Colonic mucosa (tissue), 4 donors: ENCODE measurements around the gene AMPD1. TPM values are rescaled to one million over a fixed set of nuclear protein-coding genes. Genes with fewer than 3 reads are reported as not detected.

Experiments
- DNase-seq: peaks from one replicate; pipeline ENCODE4 v3.0.0-alpha.2; 2020
- H3K27ac ChIP-seq: fragments of 200-600 bp; one replicate; pipeline ENCODE4 v1.8.0; 2021
- H3K27me3 ChIP-seq: fragments of 200-600 bp; one replicate; pipeline ENCODE4 v1.8.0; 2021
- H3K36me3 ChIP-seq: fragments of 200-600 bp; one replicate; pipeline ENCODE4 v1.8.0; 2021
- H3K4me1 ChIP-seq: fragments of 200-600 bp; one replicate; pipeline ENCODE4 v1.8.0; 2021; ENCODE audit warnings: mild to moderate bottlenecking
- H3K4me3 ChIP-seq: fragments of 200-600 bp; one replicate; pipeline ENCODE4 v1.8.0; 2021
- H3K9ac ChIP-seq, 2 donors: one replicate each; pipeline ENCODE4 v1.7.0; 2013; ENCODE audit warnings: control low read depth in 2 of 2, low read depth in 2 of 2, low read length in 2 of 2
- H3K9me3 ChIP-seq: fragments of 200-600 bp; one replicate; pipeline ENCODE4 v1.8.0; 2021
- intact Hi-C: fragments of 100-400 bp; cut with DNase I; formaldehyde crosslinking; loops from one replicate; pipeline ENCODE4 v1.14.1; 2022
- total RNA-seq, 2 donors: library from RNA; stranded (reverse); fragmentation: NEBNext Ultra II Directional in 1 of 2; extraction: Animal tissue kit (Norgen Biotek cat#: 25700) in 1 of 2; gene quantifications; one replicate each; pipeline ENCODE4 v1.2.1, GENCODE V29; 2021
- TF ChIP-seq, protein P1 (sequence below): fragments of 200-600 bp; IDR thresholded peaks from one replicate; pipeline ENCODE4 v1.8.0; 2022; ENCODE audit warnings: antibody characterized with exemption, mild to moderate bottlenecking
- donor health status: healthy.
- donor health status: DM: no; HTN: no; CAD: no.
- donor health status: DM: no; HTN: no; CAD: no.

AMPD1 gene
- total RNA-seq, 2 donors from 2014 or later = 0.50 to 1.4 TPM

- Histone ChIP-seq H3K27ac (no peak overlapping the region), H3K36me3 (peaks cover 6% of the 10 kb centered on the region), H3K9ac (no peak overlapping the region), H3K4me1 (peaks cover 10% of the 10 kb centered on the region), H3K4me3 (no peak overlapping the region), H3K9me3 (no peaks in the 10 kb centered on the region), H3K27me3 (no peaks in the 10 kb centered on the region)
- intact Hi-C loops = loop anchor here (5.0 kb wide), 1 partner anchor 63 kb away; the partner anchor contains the start of gene SIKE1
- DNase-seq = no peak
- TF ChIP-seq, protein P1, sequence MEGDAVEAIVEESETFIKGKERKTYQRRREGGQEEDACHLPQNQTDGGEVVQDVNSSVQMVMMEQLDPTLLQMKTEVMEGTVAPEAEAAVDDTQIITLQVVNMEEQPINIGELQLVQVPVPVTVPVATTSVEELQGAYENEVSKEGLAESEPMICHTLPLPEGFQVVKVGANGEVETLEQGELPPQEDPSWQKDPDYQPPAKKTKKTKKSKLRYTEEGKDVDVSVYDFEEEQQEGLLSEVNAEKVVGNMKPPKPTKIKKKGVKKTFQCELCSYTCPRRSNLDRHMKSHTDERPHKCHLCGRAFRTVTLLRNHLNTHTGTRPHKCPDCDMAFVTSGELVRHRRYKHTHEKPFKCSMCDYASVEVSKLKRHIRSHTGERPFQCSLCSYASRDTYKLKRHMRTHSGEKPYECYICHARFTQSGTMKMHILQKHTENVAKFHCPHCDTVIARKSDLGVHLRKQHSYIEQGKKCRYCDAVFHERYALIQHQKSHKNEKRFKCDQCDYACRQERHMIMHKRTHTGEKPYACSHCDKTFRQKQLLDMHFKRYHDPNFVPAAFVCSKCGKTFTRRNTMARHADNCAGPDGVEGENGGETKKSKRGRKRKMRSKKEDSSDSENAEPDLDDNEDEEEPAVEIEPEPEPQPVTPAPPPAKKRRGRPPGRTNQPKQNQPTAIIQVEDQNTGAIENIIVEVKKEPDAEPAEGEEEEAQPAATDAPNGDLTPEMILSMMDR = no peak
Observed at GRCh38 chr1:114719424-114719787, 24.1 kb upstream of the AMPD1 start.

- Histone ChIP-seq H3K4me3 (no peak overlapping the region), H3K9me3 (no peaks in the 10 kb centered on the region), H3K36me3 (peaks cover 6% of the 10 kb centered on the region), H3K4me1 (peaks cover 10% of the 10 kb centered on the region), H3K27me3 (no peaks in the 10 kb centered on the region), H3K27ac (no peak overlapping the region), H3K9ac (no peak overlapping the region)
- TF ChIP-seq, protein P1 = no peak
- DNase-seq = no peak
- intact Hi-C loops = loop anchor here (5.0 kb wide), 1 partner anchor 63 kb away; the partner anchor contains the start of gene SIKE1
Observed at GRCh38 chr1:114718661-114719423, 23.5 kb upstream of the AMPD1 start.

DNA sequence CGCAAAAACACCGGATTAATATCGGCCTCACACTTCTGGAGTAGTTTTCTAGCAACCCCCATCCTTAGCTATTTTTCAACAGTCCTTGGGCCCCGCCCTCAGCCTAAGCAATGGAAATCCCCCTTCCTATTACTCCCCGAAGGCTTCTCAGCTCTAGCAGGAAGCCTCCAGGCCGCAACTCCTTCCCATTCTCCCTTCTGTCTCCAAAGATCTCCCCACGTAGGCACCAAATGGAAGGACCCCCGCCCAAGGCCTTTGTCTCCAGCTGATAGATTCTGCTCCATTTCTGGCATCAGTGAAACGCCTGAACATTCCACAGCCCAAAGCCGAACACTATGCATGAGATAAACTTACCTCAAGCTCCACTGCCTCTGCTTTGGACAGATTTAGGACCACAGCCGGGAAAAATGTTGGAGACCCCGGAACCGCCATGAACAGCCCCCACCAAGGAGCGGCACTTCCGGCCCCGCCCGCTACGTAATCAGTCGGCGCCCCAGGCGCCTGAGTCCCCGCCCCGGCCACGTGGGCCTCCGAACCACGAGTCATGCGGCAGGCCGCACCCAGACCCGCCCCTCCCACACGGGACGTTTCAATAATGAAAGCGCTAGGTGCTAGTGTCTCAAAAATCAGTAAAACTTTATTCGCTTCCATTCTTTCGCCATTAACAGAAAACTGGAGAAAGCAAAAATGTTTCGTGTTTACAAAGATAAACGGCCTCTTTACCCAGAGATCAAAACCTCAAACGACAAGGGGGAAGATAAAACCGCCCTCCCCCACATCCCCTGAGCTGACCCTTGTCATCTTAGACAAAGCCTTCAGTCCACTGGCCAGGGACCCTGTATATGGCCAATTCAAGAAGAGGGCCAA lies 21.2 kb upstream of the AMPD1 start, which contains the start of gene NRAS:
TSS of gene NRAS (minus strand) at position 468 of the 867 bp plus-strand sequence. CDS start 611 bp downstream, outside the sequence.
- DNase-seq = peak; percentile 98
- H3K27me3 ChIP-seq = no peaks in the 10 kb centered on the region
- H3K9ac ChIP-seq = peak within 1 kb of the TSS; percentile 87 to 99
- peak within 1 kb of the TSS; percentile 74 for H3K4me3 ChIP-seq
- peaks cover 6% of the 10 kb centered on the region for H3K36me3 ChIP-seq
- intact Hi-C loops = loop anchor here (5.0 kb wide), 1 partner anchor 66 kb away; the partner anchor contains the start of gene SIKE1
- TF ChIP-seq, protein P1 = no peak
- H3K9me3 ChIP-seq = no peaks in the 10 kb centered on the region
- peaks cover 17% of the 10 kb centered on the region for H3K4me1 ChIP-seq
- H3K27ac ChIP-seq = peak within 1 kb of the TSS; percentile 85

DNA sequence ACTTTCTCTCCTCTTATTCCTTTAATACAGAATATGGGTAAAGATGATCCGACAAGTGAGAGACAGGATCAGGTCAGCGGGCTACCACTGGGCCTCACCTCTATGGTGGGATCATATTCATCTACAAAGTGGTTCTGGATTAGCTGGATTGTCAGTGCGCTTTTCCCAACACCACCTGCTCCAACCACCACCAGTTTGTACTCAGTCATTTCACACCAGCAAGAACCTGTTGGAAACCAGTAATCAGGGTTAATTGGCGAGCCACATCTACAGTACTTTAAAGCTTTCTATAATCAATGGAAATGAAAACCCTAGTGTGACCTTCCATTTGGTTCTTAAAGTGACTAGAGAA lies 20.6 kb upstream of the AMPD1 start:
- DNase-seq = no peak

GRCh38 chr1:114712977-114713376 lies 17.6 kb upstream of the AMPD1 start:
- peak; percentile 20 for DNase-seq
- no peaks in the 10 kb centered on the region for H3K27me3 ChIP-seq
- H3K9me3 ChIP-seq = no peaks in the 10 kb centered on the region
- peaks cover 17% of the 10 kb centered on the region for H3K4me1 ChIP-seq
- peak overlapping the region; percentile 19 for H3K27ac ChIP-seq
- intact Hi-C loops = no loop called here
- H3K9ac ChIP-seq = peak overlapping the region in 1 of 2 donors; percentile 1
- TF ChIP-seq, protein P1 = no peak
- peaks cover 10% of the 10 kb centered on the region for H3K36me3 ChIP-seq
- H3K4me3 ChIP-seq = no peak overlapping the region

More for the DNA sequence above, 20.6 kb upstream of the AMPD1 start:
- peak overlapping the region; percentile 87 to 99 for H3K9ac ChIP-seq
- H3K4me3 ChIP-seq = peak overlapping the region; percentile 74
- H3K27ac ChIP-seq = peak overlapping the region; percentile 85
- no peaks in the 10 kb centered on the region for H3K9me3 ChIP-seq
- H3K27me3 ChIP-seq = no peaks in the 10 kb centered on the region
- intact Hi-C loops = loop anchor here (5.0 kb wide), 1 partner anchor 66 kb away; the partner anchor contains the start of gene SIKE1
- TF ChIP-seq, protein P1 = no peak
- peaks cover 6% of the 10 kb centered on the region for H3K36me3 ChIP-seq
- H3K4me1 ChIP-seq = peaks cover 17% of the 10 kb centered on the region
